AG04449 (cell line): Measurements from ENCODE around the gene AGPAT2.

Experiments used
- CTCF ChIA-PET: fragments of 350-600 bp; formaldehyde crosslinking; extraction: SDS; loops from one replicate; lab custom pipeline; 2021; ENCODE audit warnings: antibody characterized with exemption; lab: Yijun Ruan, JAX
- POLR2A ChIA-PET: fragments of 400-600, 350-600 bp; formaldehyde crosslinking; extraction: SDS; loops from one replicate; lab custom pipeline; 2020; ENCODE audit warnings: antibody characterized with exemption, inconsistent platforms; lab: Yijun Ruan, JAX
- DNase-seq: peaks from one replicate; pipeline ENCODE4 v3.0.0-alpha.2; 2010; ENCODE audit warnings: low read depth, low spot score
- H3K4me3 ChIP-seq: 2 replicates; pipeline ENCODE4 v1.5.1; 2011; ENCODE audit warnings: low read depth, mild to moderate bottlenecking, control low read depth, low read length
- TF ChIP-seq, protein P1 (sequence below): IDR thresholded peaks from one replicate; pipeline ENCODE4 v1.5.1; 2011; ENCODE audit warnings: mild to moderate bottlenecking, moderate library complexity, low read length, control low read depth, inconsistent platforms; ENCODE audit not compliant: insufficient read depth; ENCODE audit errors: missing control alignments

AGPAT2 gene

GRCh38 chr9:136686794-136687711 is at the start of gene AGPAT2:
Gene AGPAT2 (minus strand): TSS chr9:136687457. CDS start chr9:136687357, 100 bp downstream.
- CTCF ChIA-PET = interaction anchor here (0.6 to 2.9 kb wide), 4 partner anchors 9 to 433 kb away, joined by 3 to 21 read pairs (median 4); no protein-coding TSS in a partner anchor
- DNase-seq = no peak
- peak within 1 kb of the TSS; percentile 70 for H3K4me3 ChIP-seq
- TF ChIP-seq, protein P1, sequence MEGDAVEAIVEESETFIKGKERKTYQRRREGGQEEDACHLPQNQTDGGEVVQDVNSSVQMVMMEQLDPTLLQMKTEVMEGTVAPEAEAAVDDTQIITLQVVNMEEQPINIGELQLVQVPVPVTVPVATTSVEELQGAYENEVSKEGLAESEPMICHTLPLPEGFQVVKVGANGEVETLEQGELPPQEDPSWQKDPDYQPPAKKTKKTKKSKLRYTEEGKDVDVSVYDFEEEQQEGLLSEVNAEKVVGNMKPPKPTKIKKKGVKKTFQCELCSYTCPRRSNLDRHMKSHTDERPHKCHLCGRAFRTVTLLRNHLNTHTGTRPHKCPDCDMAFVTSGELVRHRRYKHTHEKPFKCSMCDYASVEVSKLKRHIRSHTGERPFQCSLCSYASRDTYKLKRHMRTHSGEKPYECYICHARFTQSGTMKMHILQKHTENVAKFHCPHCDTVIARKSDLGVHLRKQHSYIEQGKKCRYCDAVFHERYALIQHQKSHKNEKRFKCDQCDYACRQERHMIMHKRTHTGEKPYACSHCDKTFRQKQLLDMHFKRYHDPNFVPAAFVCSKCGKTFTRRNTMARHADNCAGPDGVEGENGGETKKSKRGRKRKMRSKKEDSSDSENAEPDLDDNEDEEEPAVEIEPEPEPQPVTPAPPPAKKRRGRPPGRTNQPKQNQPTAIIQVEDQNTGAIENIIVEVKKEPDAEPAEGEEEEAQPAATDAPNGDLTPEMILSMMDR = no peak
- POLR2A ChIA-PET = interaction anchor here (0.6 to 1.0 kb wide), 3 partner anchors 11 to 41 kb away, joined by 3 to 8 read pairs (median 3); no protein-coding TSS in a partner anchor

GRCh38 chr9:136735812-136736480 is 48.7 kb upstream of the AGPAT2 start:
- TF ChIP-seq, protein P1 = no peak
- ChIA-PET CTCF (no interaction called here), POLR2A (no interaction called here)
- DNase-seq = no peak
- no peak overlapping the region for H3K4me3 ChIP-seq

DNA sequence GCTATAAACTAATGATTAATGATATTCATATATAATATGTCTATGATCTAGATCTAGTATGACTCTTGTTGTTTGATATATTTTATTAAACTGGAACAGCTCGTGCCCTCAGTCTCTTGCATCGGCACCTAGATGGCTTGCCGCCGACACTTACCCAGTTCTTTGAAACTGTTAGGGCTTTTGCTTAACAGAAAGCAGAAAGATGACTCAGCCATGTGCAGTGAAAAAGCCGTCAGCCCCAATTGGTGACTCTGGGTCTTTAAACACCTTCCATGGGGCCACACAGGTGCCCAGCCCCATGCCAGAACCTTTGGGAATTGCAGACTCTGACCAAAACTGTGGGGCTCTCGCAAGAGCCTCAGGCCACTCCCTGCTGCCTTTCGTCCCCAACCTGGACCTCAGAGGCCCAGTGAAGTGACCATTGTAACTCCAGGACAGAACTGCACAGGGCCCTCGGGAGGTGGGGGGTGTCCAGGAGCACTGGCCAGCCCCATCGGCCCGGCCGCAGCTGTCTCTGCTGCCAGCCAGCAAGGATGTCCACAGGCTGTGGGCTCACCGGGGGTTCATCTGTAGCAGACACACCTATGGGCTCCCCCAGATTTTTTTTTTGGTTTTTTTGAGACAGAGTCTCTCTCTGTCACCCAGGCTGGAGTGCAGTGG is 47.7 kb upstream of the AGPAT2 start:
- no peak overlapping the region for H3K4me3 ChIP-seq
- CTCF ChIA-PET = no interaction called here
- TF ChIP-seq, protein P1 = no peak
- POLR2A ChIA-PET = no interaction called here
- no peak for DNase-seq

DNA sequence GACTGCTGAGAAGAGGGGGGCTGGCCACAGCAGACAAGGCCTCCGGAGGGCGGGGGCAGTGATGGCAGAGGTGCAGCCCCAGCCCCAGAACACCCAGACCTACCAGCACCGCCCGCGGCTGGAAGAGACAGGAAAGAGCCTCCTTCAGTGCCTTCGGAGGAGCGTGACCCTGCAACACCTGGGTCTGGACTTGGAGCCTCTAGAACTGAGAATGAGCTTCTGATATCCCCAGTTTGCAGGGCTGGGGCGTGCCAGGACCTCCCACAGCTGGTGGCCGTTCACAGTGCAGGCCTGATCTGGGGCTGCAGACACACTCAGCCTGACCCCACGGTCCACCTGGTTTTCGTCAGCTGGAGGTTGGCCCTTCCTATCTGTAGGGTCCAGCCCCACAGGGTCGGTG is 46.4 kb upstream of the AGPAT2 start:
- no peak for DNase-seq
- CTCF ChIA-PET = interaction anchor here (1.1 kb wide), 1 partner anchor 28 kb away, joined by 4 read pairs; no protein-coding TSS in a partner anchor
- TF ChIP-seq, protein P1 = no peak

GRCh38 chr9:136732444-136733178 is 45.4 kb upstream of the AGPAT2 start:
- no peak overlapping the region for H3K4me3 ChIP-seq
- TF ChIP-seq, protein P1 = no peak
- DNase-seq = no peak
- ChIA-PET CTCF (no interaction called here), POLR2A (no interaction called here)

More for the DNA sequence above, 46.4 kb upstream of the AGPAT2 start:
- H3K4me3 ChIP-seq = no peak overlapping the region
- POLR2A ChIA-PET = no interaction called here
